Fibroblast of mammary gland (primary cell): ENCODE data around the gene TSPEAR.
"Not testable (repeated sequence)": the region's sequence is repeated elsewhere in the genome, so short reads cannot be mapped to it uniquely, and the experiment has no call there.

ENCODE experiments used
- DNase-seq: peaks from one replicate; pipeline ENCODE4 v3.0.0-alpha.2; 2010; ENCODE audit warnings: low read depth
- H3K4me3 ChIP-seq: 2 replicates; pipeline ENCODE4 v1.5.1; 2011; ENCODE audit warnings: low read depth, mild to moderate bottlenecking, low read length, moderate library complexity; ENCODE audit not compliant: control insufficient read depth
- TF ChIP-seq, protein P1 (sequence below): conservative IDR thresholded peaks from 2 replicates; pipeline ENCODE4 v1.5.1; 2011; ENCODE audit warnings: low read depth, low read length, inconsistent platforms; ENCODE audit not compliant: control insufficient read depth, insufficient read depth

The TSPEAR gene

DNA sequence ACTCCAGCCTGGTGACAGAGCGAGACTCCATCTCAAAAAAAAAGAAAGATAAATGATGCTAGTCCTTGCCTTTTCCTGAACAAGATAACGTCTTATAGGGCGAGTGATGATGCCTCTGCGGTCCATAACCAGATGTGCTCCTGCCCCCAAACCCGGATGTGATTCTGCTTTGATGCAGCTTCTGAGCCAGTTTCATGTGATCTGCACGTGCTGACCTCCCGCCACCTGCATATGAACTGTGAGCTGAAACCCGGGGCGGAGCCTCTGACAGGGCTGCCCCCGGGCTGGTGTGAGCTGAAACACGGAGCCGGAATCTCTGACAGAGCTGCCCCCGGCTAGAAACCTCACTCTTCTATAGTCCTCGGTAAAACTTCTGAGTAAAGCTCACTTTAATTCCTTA lies 58.2 kb downstream of the TSPEAR start:
- no peak for DNase-seq
- H3K4me3 ChIP-seq: no peak overlapping the region
- TF ChIP-seq, protein P1, sequence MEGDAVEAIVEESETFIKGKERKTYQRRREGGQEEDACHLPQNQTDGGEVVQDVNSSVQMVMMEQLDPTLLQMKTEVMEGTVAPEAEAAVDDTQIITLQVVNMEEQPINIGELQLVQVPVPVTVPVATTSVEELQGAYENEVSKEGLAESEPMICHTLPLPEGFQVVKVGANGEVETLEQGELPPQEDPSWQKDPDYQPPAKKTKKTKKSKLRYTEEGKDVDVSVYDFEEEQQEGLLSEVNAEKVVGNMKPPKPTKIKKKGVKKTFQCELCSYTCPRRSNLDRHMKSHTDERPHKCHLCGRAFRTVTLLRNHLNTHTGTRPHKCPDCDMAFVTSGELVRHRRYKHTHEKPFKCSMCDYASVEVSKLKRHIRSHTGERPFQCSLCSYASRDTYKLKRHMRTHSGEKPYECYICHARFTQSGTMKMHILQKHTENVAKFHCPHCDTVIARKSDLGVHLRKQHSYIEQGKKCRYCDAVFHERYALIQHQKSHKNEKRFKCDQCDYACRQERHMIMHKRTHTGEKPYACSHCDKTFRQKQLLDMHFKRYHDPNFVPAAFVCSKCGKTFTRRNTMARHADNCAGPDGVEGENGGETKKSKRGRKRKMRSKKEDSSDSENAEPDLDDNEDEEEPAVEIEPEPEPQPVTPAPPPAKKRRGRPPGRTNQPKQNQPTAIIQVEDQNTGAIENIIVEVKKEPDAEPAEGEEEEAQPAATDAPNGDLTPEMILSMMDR: no peak

DNA sequence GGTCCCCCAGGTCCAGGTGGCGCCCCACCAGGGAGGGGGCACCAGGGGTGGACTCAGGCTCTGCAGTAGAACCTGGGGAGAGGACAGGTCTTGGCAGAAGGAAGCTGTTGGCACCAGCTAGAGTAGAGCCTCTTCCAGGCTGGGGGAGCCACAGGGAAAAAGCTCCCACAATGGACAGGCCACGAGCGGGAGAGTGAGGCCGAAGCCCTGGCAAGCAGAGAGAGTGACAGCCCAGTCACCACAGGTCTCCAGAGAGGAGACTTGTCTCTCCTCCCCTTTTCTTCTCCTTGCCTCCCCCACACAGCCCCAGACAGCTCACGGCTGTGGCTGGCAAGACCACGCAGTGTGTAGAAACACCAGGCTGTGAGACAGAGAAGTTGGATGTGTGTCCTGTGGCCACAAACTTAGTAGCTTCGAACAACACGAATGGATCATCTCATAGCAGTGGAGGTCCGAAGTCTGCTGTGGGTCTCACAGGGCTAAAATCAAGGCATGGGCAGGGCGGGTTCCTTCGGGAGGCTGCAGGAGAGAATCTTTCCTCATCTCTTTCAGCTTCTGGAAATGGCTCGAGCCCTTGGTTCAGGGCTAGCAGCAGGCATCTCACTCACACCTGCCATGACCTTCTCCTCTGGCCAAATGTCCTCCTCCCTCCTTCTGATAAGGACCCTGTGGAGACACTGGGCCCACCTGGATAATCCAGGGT lies 60.2 kb downstream of the TSPEAR start:
- no peak for DNase-seq
- no peak overlapping the region for H3K4me3 ChIP-seq
- TF ChIP-seq, protein P1: no peak

DNA sequence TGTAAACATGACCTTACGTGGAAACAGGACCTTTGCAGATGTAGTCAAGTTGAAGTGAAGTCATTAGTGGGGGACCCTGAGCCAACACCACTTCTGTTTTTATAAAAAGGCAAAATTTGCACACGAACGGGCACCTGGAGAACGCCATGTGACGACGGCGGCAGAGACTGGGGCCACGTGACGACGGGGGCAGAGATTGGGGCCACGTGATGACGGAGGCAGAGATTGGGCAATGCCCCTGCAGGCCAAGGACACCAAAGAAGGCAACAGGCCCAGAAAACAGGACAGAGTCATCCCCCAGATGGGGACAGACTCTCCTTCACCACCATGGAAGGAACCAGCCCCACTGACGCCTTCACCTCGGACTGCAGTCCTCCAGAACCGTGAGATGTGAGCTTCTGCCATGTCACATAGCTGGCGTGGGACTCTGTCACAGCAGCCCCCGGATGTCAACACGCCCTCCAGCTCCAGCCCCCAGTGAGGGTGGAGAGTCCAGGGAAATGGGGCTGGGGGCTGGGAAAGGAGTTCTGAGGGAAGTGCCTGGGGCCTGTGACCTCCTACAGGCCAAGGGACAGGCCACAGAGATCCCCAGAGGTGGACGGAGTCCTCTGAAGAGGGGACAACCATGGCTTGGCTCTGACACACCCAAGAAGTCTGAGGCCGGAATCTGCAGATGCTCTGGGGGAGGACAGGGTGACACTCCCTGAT lies 61.0 kb downstream of the TSPEAR start:
- no peak overlapping the region for H3K4me3 ChIP-seq
- DNase-seq: no peak
- TF ChIP-seq, protein P1: no peak

DNA sequence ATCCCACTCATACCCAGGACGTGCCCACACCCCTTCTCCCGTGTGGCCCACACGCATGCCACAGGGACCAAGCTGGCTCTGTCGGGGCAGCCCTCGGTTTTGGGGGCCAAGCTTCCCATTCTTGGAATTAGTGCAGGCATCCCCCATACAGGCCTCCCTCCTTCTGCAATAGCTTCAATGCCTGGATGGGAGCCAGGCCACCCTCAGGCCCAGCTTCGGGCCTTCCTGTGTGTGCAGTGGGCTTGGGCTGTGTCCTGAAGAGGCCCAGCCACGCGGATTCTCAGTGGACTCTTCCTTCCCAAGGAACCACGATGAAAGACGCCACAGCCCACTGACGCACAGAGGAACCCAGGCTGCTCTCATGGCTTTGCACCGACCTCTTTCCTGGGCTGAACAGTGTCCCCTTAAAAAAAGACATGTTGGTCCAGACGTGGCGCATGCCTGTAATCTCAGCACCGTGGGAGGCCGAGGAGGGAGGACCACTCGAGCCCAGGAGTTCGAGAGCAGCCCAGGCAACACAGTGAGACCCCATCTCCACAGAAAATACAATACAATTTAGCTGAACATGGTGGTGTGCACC lies 61.8 kb downstream of the TSPEAR start:
- no peak for DNase-seq
- TF ChIP-seq, protein P1: no peak

DNA sequence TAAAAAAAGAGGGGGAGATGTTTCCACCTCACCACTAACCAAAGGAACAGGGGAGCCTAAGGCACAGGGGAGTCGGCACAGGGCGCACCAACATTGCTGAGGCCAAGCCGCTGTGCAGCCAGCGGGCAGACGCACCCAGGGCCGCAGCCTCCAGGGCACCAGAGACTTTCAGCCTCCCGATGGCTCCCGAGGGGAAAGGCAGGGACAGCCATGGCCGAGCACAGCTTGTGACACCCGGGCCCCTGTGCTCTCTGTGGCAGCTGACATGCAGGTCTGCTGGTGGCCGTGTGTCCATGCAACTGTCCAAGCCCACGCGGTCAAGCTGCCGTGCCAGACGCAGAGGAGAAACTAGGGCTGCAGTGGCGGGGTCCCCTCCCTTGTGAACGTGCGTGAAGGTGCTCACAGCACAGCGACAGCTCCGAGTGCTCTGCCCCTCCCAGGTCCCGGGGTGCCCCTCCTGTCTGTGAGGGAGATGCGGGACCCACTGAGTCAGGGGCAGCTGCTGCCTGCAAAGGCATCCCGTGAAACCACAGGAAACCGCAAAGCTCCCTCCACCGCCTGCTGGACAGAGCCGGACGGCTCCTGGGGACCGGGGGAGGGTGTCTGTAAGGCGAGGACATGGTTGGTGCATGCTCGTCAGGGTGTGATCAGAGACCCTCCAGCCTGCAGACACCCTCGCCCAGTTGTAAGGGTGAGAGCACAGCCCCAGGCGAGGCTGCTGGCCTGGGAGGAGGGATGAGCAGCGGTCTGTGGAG lies 62.6 kb downstream of the TSPEAR start:
- TF ChIP-seq, protein P1: no peak
- H3K4me3 ChIP-seq: no peak overlapping the region
- DNase-seq: no peak

More for the DNA sequence above, 61.8 kb downstream of the TSPEAR start:
- no peak overlapping the region for H3K4me3 ChIP-seq

DNA sequence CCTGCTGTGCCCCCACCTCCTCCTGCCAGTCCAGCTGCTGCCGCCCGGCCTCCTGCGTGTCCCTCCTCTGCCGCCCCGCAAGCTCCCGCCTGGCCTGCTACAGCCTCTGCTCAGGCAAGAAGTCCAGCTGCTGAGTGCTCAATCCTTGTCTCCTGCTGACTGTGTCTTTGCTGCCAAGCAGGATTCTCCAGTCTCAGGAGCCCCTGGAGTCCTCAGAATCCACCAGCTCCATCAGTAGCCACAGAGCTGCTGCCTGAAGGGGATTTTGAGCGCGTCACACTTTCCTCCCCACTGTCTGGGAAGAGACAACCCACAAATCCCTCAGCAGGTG lies 64.2 kb downstream of the TSPEAR start:
- DNase-seq: no peak
- TF ChIP-seq, protein P1: no peak

DNA sequence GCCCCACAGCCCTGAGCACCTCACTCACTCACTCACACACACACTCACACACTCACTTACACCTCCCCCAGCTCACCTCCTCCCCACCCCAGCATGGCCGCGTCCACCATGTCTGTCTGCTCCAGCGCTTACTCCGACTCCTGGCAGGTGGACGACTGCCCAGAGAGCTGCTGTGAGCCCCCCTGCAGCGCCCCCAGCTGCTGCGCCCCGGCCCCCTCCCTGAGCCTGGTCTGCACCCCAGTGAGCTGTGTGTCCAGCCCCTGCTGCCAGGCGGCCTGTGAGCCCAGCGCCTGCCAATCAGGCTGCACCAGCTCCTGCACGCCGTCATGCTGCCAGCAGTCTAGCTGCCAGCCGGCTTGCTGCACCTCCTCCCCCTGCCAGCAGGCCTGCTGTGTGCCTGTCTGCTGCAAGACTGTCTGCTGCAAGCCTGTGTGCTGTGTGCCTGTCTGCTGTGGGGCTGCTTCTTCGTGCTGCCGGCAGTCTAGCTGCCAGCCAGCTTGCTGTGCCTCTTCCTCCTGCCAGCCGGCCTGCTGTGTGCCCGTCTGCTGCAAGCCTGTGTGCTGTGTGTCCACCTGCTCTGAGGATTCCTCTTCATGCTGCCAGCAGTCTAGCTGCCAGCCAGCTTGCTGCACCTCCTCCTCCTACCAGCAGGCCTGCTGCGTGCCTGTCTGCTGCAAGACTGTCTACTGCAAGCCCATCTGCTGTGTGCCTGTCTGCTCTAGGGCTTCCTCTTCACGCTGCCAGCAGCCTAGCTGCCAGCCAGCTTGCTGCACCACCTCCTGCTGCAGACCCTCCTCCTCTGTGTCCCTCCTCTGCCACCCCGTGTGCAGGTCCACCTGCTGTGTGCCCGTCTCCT lies 64.8 kb downstream of the TSPEAR start, which contains the start of gene KRTAP10-11:
TSS of gene KRTAP10-11 (plus strand) at position 49 of the 856 bp plus-strand sequence. CDS start at position 94, 45 bp downstream.
- H3K4me3 ChIP-seq, DNase-seq: not testable (repeated sequence)

More for the DNA sequence above, 64.2 kb downstream of the TSPEAR start:
- H3K4me3 ChIP-seq: no peak overlapping the region
